Mesothelial cell of epicardium (in vitro differentiated cells): ENCODE results near the gene CUL2. TPM values are rescaled to one million over a fixed set of nuclear protein-coding genes. Genes with fewer than 3 reads are reported as not detected.
"Not testable (repeated sequence)": the region's sequence is repeated elsewhere in the genome, so short reads cannot be mapped to it uniquely, and the experiment has no call there.

ENCODE experiments used
- DNase-seq, 2 experiments: peaks; one replicate each; pipeline ENCODE4 v3.0.0; 2021; ENCODE audit warnings: low spot score in 2 of 2; ENCODE audit not compliant: unreplicated experiment in 2 of 2
- H3K27ac Mint-ChIP-seq: 2 replicates; pipeline ENCODE4 v1.8.0; 2021; ENCODE audit warnings: mixed read lengths
- H3K27me3 Mint-ChIP-seq: 2 replicates; pipeline ENCODE4 v1.8.0; 2021; ENCODE audit warnings: low read depth, mixed read lengths
- H3K36me3 Mint-ChIP-seq: 2 replicates; pipeline ENCODE4 v1.8.0; 2021; ENCODE audit warnings: mixed read lengths
- H3K4me1 Mint-ChIP-seq: 2 replicates; pipeline ENCODE4 v1.8.0; 2021; ENCODE audit warnings: mixed read lengths
- H3K4me3 Mint-ChIP-seq: 2 replicates; pipeline ENCODE4 v1.8.0; 2021; ENCODE audit warnings: mild to moderate bottlenecking, moderate library complexity, mixed read lengths
- H3K9me3 Mint-ChIP-seq: 2 replicates; pipeline ENCODE4 v1.8.0; 2021; ENCODE audit warnings: mixed read lengths
- total RNA-seq: library from RNA; stranded (reverse); gene quantifications from 3 replicates; pipeline ENCODE4 v1.2.1, GENCODE V29; 2021
- TF ChIP-seq, protein P1 (sequence below): fragments of 200-600 bp; sonication (generic); IDR thresholded peaks from one replicate; pipeline ENCODE4 v1.5.0; 2021; ENCODE audit warnings: antibody characterized with exemption; ENCODE audit not compliant: unreplicated experiment

CUL2 gene
- total RNA-seq, 1 donor from 2014 or later = 33.7 TPM

GRCh38 chr10:34973757-34974156, 116.4 kb downstream of the CUL2 start:
- DNase-seq = peak in 1 of 2 experiments; percentile 43
- Mint-ChIP-seq H3K4me3 (peak overlapping the region; percentile 24), H3K27ac (peak overlapping the region; percentile 75), H3K4me1 (peaks cover 36% of the 10 kb centered on the region)
- H3K27me3 Mint-ChIP-seq, H3K9me3 Mint-ChIP-seq, H3K36me3 Mint-ChIP-seq: not testable (repeated sequence)

- not testable (repeated sequence) for H3K9me3 Mint-ChIP-seq, H3K27me3 Mint-ChIP-seq, H3K27ac Mint-ChIP-seq, H3K4me3 Mint-ChIP-seq, H3K36me3 Mint-ChIP-seq, DNase-seq
- H3K4me1 Mint-ChIP-seq = peaks cover 36% of the 10 kb centered on the region
Measured at GRCh38 chr10:34973121-34973520, 117.0 kb downstream of the CUL2 start.

- not testable (repeated sequence) for H3K36me3 Mint-ChIP-seq, DNase-seq, H3K27ac Mint-ChIP-seq, H3K9me3 Mint-ChIP-seq, H3K27me3 Mint-ChIP-seq, H3K4me3 Mint-ChIP-seq
- peaks cover 37% of the 10 kb centered on the region for H3K4me1 Mint-ChIP-seq
Measured at GRCh38 chr10:34972591-34972990, 117.5 kb downstream of the CUL2 start.

DNA sequence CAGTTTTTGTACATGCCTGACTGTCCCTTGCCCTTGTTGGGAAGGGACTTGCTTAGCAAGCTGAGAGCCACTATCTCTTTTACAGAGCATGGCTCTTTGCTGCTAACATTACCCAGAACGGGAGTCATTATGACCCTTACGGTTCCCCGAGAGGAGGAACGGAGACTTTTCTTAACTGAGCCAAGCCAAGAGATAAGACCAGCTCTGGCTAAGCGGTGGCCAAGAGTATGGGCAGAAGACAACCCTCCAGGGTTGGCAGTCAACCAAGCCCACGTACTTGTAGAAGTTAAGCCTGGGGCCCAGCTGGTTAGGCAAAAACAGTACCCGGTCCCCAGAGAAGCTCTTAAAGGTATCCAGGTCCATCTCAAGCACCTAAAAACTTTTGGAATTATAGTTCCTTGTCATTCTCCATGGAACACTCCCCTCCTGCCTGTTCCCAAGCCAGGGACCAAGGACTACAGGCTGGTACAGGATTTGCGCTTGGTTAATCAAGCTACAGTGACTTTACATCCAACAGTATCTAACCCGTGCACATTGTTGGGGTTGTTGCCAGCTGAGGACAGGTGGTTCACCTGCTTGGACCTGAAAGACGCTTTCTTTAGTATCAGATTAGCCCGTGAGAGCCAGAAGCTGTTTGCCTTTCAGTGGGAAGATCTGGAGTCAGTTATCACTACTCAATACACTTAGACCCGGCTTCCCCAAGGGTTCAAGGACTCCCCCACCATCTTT, 118.4 kb downstream of the CUL2 start:
- not testable (repeated sequence) for H3K27me3 Mint-ChIP-seq, DNase-seq, H3K36me3 Mint-ChIP-seq, H3K4me3 Mint-ChIP-seq, H3K9me3 Mint-ChIP-seq
- peak overlapping the region; percentile 57 for H3K27ac Mint-ChIP-seq
- H3K4me1 Mint-ChIP-seq = peaks cover 44% of the 10 kb centered on the region

DNA sequence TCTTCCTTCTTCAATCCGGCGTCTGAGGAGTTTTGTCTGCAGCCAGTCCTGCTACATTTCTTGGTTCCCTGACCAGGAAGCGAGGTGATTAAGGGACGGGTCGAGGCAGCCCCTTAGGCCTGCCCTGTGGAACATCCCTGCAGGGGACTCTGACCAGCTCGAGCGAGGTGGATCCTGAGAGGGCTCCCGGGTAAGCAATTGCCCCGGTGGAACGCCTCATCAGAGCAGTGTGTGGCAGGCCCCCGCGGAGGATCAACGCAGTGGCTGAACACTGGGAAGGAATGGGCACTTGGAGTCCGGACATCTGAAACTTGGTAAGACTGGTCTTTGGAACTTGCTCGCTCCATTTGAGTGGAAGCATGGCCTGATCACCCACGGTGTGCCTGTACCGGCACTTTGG, 121.0 kb downstream of the CUL2 start:
- Mint-ChIP-seq H3K27me3 (no peaks in the 10 kb centered on the region), H3K36me3 (no peaks in the 10 kb centered on the region), H3K9me3 (no peaks in the 10 kb centered on the region), H3K4me1 (peaks cover 41% of the 10 kb centered on the region), H3K4me3 (no peak overlapping the region), H3K27ac (no peak overlapping the region)
- DNase-seq = no peak
- TF ChIP-seq, protein P1, sequence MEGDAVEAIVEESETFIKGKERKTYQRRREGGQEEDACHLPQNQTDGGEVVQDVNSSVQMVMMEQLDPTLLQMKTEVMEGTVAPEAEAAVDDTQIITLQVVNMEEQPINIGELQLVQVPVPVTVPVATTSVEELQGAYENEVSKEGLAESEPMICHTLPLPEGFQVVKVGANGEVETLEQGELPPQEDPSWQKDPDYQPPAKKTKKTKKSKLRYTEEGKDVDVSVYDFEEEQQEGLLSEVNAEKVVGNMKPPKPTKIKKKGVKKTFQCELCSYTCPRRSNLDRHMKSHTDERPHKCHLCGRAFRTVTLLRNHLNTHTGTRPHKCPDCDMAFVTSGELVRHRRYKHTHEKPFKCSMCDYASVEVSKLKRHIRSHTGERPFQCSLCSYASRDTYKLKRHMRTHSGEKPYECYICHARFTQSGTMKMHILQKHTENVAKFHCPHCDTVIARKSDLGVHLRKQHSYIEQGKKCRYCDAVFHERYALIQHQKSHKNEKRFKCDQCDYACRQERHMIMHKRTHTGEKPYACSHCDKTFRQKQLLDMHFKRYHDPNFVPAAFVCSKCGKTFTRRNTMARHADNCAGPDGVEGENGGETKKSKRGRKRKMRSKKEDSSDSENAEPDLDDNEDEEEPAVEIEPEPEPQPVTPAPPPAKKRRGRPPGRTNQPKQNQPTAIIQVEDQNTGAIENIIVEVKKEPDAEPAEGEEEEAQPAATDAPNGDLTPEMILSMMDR = no peak

- TF ChIP-seq, protein P1 = no peak
- Mint-ChIP-seq H3K36me3 (no peaks in the 10 kb centered on the region), H3K27me3 (no peaks in the 10 kb centered on the region), H3K4me1 (peaks cover 24% of the 10 kb centered on the region), H3K4me3 (no peak overlapping the region), H3K9me3 (no peaks in the 10 kb centered on the region), H3K27ac (peak overlapping the region; percentile 15)
- no peak for DNase-seq
Measured at GRCh38 chr10:34967335-34967880, 122.7 kb downstream of the CUL2 start.

DNA sequence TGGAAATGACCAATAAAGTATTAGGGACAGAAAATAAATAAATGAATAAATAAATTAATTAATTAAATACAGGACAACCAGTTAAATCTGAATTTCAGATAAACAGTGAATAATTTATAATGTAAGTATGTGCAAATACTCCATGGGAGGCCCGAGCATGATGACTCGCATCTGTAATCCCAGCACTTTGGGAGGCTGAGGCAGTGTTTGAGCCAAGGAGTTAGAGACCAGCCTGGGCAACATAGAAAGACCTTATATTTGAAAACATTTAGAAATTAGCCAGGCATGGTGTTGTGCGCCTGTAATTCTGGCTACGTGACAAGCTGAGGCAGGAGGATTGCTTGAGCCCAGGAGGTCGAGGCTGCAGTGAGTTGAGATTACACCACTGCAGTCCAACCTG, 123.7 kb downstream of the CUL2 start:
- Mint-ChIP-seq H3K27me3 (no peaks in the 10 kb centered on the region), H3K27ac (no peak overlapping the region), H3K9me3 (no peaks in the 10 kb centered on the region), H3K4me3 (no peak overlapping the region), H3K36me3 (no peaks in the 10 kb centered on the region), H3K4me1 (peaks cover 18% of the 10 kb centered on the region)
- no peak for DNase-seq
- TF ChIP-seq, protein P1 = no peak
